ENCODE data around the gene BCLAF1.
"Not testable (repeated sequence)": the region's sequence is repeated elsewhere in the genome, so short reads cannot be mapped to it uniquely, and the experiment has no call there.

Gene BCLAF1

GRCh38 chr6:136308469-136308868, 18.8 kb upstream of the BCLAF1 start:
- not testable (repeated sequence) for DNase-seq

- no peak for DNase-seq
Measured at GRCh38 chr6:136307351-136307750, 17.7 kb upstream of the BCLAF1 start.

DNA sequence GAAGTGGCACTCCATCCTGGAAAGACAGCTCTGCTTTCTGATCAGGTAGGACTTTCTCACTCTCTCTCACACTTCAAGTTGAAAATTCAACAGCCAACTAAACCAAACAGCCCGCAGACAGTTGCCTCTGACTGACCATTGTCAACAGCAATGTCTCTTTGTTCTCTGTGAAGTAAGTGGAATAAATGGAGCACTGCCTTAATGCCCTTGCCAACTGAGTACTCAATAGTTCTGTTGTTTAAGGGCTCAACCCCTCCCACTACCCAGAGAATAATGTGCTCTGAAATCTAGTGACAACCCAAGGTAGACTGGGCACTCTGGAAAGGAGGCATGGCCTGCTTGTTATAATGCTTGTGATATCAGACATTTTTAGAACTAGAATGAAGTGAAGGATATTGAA, 16.8 kb upstream of the BCLAF1 start:
- DNase-seq = no peak

DNA sequence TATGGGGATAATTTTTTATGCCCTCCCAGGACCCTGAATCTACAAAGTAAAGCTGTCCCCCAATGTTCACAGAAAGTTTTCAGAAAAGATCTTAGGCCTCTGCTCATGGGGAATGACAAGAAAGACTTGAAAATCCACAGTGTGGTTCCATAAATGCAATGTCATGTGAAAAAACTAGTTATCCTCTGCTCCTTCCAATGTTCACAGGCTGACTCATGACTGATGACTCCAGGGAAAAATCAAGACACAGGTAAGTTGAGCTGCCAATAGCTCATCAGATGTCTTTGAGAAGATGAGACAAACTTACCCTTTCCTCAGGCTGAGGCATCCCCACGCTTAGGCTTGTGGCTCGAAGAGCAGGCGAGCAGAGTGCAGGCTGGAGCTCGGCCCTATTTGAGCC, 14.8 kb upstream of the BCLAF1 start:
- DNase-seq = no peak

DNA sequence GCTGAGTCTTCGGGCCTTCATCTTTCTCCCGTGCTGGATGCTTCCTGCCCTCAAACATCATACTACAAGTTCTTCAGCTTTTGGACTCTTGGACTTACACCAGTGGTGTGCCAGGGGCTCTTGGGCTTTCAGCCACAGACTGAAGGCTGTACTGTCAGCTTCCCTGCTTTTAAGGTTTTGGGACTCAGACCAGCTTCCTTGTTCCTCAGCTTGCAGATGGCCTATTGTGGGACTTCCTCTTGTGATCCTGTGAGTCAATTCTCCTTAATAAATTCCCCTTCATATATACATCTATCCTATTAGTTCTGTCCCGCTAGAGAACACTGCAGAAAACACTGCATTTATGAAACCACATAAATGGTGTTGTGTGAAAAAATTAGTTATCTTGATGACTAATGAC, 13.9 kb upstream of the BCLAF1 start:
- DNase-seq = peak; percentile 41 to 55

DNA sequence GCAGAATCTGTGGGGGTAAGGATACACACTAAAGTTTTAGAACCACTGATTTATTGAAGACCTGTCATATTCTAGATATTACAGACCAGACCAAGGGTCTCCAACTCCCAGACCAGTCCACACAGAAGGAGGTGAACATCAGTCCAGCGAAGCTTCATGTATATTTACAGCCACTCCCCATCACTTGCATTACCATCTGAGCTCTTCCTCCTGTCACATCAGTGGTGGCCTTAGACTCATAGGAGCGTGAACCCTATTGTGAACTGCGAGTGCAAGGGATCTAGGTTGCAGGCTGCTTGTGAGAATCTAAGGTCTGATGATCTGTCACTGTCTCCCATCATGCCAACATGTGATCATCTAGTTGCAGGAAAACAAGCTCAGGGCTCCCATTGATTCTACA, 5.0 kb upstream of the BCLAF1 start:
- DNase-seq = no peak

- peak; percentile 51 to 53 for DNase-seq
Measured at GRCh38 chr6:136290410-136291010, 864 bp upstream of the BCLAF1 start.

GRCh38 chr6:136289327-136289578, 393 bp downstream of the BCLAF1 start:
- DNase-seq = peak; percentile 86 to 96

GRCh38 chr6:136288566-136289326, 900 bp downstream of the BCLAF1 start:
- DNase-seq = peak; percentile 87 to 88

GRCh38 chr6:136284909-136285308, 4.7 kb downstream of the BCLAF1 start:
- peak; percentile 73 to 76 for DNase-seq

GRCh38 chr6:136282906-136283305, 6.7 kb downstream of the BCLAF1 start:
- DNase-seq = no peak

DNA sequence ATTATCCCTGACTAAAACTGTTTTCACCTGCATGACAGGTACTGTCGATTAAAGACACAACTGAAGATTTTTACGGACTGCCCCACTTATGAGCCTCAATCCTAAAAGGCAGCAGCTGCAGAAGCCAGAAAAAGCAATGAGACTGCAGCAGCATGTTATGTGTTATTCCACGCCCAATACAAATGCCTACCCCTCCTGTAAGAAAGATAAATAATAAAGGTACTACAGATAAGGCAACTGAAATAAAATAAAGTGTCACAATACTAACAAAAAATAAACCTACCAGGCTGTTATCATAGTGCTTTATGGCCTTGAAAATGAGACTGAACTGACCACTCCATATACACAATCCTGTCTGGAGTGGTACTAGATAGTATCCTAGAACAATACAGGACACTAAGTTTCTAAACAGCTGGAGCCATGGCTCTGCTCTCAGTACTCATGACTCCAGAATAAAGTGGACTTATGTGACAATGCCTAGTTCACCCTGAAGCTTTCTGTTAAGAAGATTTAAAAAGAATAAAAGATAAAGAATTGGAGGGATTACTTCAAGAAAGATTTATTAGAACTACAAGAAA, 9.5 kb downstream of the BCLAF1 start:
- no peak for DNase-seq

DNA sequence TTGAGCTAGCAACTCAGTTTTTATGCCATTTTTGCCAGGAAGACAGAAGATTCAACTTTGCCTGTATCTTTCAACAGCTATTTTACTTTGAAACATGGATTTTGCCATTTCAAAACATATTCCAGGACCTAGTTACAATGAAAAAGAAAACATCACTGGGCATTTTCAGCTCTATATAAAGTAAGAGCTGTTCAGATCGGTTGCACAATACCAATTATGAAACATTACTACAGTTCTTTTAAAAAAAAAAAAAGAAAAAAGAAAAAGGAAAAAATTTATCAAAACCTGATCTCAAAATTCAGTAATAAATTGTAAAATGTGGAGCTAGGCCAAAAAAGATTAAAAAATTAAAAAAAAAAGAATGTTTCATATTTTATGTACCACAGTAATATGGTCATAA, 15.6 kb downstream of the BCLAF1 start:
- no peak for DNase-seq

DNA sequence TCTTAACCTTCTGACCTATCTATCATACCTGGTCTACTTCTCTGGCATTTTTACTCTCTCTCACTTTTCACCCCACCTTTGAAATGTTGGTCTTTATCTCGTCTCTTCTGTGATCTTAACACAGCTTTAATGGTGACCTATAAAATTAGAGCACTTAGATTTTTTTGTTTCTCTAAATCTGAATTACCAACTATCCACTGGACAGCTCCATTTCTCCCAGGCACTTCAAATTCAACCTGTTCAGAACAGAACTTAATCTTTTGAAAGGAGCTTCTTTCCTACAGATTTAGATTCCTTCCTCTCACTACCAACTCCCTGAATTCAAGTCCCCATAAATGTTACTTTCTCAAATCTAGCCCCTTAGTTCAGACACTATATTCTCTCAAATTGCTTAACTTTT, 24.5 kb downstream of the BCLAF1 start:
- DNase-seq = no peak

GRCh38 chr6:136262940-136263339, 26.7 kb downstream of the BCLAF1 start:
- DNase-seq = no peak

DNA sequence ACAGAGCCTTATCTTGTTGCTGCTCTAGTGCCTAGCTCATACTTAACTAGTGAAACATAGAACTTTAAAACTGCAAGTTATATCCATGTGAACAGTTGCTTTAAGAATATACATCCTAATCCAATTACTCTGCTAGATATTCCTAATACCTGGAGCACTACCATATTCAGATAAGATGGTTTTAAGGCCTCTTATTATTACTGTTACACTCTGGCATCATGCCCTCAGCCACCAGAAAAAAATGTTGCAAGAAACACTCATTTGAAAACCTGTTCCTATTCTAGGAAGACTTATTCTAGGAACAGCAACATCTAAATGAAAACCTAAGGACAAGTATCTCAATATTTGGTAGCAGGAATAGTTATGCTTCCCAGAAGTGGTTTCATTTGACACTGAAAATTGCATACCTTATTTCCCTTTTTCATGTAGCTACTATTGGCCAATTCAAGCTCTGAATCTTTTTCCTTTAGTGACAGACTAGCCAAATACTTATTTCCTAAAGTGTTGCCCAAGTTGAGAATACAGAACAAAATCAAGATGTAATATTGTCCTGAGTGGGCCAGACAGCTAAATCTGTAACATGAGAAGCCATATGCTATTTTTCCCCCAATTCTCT, 34.7 kb downstream of the BCLAF1 start:
- peak; percentile 33 to 37 for DNase-seq

- no peak for DNase-seq
Measured at GRCh38 chr6:136253734-136254133, 35.9 kb downstream of the BCLAF1 start.

- DNase-seq = no peak
Measured at GRCh38 chr6:136252441-136252840, 37.2 kb downstream of the BCLAF1 start.

DNA sequence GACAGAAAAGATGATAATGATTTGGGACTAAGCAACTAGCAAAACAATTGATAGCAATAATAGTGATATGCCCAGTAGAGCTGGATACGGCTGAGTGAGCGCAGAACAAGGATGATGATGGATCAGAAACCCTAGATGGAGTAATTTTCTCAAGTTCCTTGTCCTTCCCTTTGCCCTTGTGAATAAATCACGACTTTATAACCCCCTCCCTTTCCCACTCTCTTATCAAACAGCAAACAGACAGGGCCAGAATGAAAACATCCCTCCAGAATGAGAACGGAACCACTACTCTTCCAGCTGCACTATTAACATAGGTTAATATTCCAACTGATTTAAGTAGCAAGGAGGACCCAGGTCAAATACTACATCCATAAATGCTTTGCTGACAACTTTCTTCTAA, 38.3 kb downstream of the BCLAF1 start:
- no peak for DNase-seq

DNA sequence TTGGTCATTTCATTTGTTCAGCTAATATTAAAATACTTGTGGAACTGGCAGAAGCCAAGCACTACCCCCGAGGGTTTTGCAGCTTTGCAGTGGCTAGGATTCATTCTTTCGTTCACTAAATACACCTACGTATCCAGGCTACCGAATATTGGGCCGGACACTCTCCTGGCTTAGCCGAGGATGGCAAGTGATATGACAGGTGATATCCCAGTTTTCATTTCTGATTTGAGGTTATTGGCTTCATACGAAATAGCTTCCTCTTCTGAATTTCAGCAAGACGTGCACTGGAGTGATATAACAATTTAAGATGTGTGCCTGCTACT, 39.0 kb downstream of the BCLAF1 start:
- peak; percentile 7 to 21 for DNase-seq

GRCh38 chr6:136249811-136250685, 39.6 kb downstream of the BCLAF1 start, which contains the start of gene MTFR2:
MTFR2 (minus strand) TSS chr6:136250311; CDS start chr6:136249099, 1,212 bp downstream.
- DNase-seq = peak; percentile 98 to 99

DNA sequence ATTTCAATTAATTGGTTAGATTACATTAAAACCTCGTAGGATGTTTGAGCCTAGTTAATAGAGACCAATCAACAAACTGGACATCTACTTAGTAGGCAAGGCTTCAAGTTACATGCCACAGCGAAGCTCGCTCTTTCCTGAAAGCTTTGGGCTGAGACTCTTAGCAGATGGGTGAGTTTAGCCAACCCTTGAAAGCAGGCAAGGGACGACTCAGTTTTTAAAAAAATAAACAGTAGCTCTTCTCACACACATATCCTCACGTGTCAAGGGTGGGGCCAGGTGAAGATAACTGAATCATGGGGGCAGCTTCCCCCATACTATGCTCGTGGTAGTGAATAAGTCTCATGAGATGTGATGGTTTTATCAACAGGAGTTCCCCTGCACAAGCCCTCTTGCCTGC, 40.3 kb downstream of the BCLAF1 start:
- peak in 1 of 2 donors; percentile 45 for DNase-seq

- DNase-seq = no peak
Measured at GRCh38 chr6:136244061-136244616, 45.5 kb downstream of the BCLAF1 start.

Data from inflammatory macrophage treated with lipopolysaccharide for 1 hour (primary cell).